GM18520 (cell line): Measurements from ENCODE around the gene CLASP1.
"Not testable (repeated sequence)": the region's sequence is repeated elsewhere in the genome, so short reads cannot be mapped to it uniquely, and the experiment has no call there.

Source experiments
- ATAC-seq: cut with Tn5 transposase; IDR thresholded peaks from one replicate; pipeline ENCODE4 v1.9.1; 2021; ENCODE audit not compliant: unreplicated experiment

The CLASP1 gene

DNA sequence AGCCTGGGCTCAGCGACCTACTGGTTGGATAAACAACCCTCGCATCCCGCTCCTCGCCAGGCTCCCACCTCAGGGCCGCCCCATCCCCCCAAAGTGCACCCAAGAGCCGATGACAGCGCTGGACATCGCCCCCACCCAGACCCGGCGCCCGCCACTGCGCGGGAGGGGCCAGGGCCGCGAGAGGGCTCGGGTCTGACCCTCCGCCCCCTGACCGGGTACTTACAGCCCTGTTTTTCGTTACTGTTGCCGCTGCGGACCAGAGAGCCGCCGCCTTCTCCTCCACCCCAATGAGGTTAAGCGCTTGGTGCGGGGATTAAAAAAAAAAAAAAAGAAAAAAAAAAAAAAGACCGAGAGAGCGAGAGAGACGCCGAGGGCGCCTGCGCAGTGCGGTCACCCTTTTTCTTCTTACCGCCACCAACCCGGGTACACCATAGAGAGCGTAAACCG lies at the start of gene CLASP1:
TSS of gene CLASP1 (minus strand) at position 314 of the 447 bp plus-strand sequence. CDS start 43,567 bp downstream, outside the sequence.
- ATAC-seq = no peak

DNA sequence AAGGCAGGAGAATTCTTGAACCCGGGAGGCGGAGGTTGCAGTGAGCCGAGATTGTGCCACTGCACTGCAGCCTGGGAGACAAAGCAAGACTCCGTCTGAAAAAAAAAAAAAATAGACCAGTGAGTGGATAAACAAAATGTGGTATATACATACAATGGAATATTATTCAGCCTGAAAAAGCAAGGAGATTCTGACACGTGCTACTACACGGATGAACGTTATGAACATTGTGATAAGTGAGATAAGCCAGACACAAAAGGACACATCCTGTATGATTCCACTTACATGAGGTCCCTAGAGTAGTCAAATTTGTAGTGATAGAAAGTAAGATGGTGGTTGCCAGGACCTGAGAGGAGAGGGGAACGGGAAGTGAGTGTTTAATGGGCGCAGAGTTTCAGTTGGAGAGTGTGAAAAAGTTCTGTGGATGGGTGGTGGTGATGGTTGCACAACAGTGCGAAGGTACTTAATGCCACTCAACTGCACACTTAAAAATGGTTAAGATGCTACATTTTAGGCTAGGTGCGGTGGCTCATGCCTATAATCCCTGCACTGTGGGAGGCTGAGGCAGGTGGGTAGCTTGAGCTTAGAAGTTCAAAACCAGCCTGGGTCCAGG lies 49.2 kb upstream of the CLASP1 start:
- ATAC-seq = no peak

DNA sequence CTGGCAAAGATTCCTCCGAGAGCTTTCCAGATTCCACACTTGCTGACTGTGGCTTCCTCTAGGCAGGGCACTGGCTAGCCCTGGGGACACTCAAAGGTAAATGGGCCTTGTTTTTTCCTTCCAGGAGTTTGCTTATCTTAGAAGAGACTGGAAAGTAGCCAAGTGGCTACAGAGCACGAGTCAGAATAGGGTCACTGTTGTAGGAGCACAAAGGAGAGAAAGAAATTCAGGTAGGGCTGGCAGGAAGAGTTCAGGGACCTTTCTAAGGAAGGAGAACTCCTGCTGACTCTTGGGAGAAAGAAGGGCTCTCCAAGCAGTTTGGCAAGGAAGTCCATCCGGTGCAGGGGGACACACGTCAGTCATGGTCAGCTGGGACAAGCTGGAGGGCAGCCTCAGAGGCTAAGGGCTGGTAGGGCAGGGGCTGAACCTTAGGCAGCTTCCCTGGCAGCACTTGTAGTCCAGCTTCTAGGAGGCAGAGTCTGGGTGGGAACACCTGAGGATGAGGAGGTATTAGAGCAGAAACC lies 47.9 kb upstream of the CLASP1 start:
- ATAC-seq = no peak

DNA sequence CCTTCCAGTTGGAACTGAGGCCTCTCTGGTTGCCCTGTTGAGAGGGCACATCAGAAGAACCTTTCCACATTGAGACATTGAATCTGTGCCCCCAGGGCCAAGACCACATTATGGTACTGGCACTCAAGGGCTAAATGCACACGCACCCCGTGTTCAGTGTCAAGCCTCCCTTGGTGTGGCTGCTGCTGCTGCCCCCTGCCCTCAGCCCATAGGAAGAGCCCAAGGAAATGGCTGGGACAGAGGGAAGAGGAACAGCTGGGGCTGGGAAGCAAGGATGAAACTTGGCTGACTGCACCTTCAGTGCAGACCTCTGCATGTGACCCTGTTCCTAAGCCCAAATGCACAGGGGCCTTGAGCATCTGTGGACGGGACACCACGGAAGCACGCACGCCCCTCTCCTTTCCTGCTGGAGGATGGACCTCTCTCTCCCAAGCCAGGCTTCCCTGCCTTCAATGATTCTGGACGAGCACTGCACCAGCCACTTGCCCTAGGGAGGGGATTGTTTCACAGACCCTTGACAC lies 47.2 kb upstream of the CLASP1 start:
- no peak for ATAC-seq

DNA sequence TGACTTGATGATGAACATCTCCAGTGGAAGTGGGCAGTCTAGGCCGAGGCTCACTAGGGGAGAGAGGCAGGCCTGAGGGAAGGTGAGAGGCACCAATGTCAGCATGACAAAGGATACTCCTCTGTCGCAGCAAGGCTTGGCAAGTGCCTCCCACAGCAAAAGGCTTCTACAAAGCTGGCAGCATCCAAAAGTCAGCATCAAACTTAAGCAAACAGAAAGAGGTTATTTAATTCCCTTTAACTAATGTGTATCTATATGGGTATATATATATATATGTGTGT lies 45.8 kb upstream of the CLASP1 start:
- ATAC-seq = no peak

DNA sequence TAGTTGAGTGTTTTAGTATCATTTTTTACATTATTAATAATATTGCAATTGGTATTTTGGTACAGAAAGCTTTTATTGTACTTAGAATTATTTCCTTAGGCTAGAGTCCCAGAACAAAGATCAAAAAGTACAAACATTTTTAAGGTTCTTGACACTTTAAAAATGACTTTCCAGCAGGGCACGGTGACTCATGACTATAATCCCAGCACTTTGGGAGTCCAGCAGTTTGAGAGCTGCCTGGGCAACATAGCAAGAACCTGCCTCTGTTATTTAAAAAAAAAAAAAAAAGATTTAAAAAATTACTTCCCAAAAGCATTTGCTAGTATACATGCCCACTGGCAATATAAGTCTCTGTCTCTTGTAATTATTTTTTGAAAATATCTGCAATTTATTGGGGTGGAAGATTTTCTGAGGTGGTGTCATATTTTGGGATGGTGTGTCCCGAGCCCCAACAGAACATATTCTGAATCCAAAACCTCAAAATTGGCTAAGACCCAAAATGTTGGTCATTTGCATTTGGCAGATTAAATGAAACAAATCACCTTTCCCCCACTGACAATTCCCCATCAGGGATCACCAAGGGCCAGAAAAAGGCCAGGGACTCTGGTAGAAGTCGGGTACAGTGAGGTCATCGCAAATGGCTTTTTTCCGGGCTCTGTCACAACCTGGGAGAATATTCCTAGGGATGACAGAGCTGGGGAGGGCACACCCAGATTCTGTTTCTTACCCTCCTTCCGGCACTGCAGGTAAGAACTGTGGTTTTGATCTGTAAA lies 45.3 kb upstream of the CLASP1 start:
- no peak for ATAC-seq

DNA sequence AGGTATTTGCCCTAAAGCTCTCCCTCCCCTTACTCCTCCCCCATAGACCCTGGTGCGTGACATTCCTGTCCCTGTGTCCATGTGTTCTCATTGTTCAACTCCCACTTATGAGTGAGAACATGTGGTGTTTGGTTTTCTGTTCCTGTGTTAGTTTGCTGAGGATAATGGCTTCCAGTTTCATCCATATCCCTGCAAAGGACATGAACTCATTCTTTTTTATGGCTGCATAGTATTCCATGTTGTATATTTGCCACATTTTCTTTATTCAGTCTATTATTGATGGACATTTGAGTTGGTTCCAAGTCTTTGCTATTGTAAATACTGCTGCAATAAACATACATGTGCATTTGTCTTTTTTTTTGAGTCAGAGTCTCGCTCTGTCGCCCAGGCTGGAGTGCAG lies 41.3 kb upstream of the CLASP1 start:
- ATAC-seq = not testable (repeated sequence)

DNA sequence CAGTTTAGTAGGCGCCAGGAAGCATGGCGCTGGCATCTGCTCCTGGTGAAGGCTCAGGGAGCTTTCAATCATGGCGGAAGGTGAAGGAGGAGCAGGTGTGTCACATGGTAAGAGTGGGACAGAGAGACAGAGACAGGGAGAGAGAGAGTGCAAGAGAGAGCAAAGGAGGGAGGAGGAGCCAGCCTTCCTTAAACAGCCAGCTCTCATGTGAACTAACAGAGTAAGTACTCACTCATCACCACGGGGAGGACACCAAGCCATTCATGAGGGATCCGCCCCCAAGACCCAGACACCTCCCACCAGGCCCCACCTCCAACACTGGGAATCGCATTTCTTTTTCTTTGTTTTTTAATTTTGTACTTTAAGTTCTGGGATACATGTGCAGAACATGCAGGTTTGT lies 40.8 kb upstream of the CLASP1 start:
- ATAC-seq = no peak

DNA sequence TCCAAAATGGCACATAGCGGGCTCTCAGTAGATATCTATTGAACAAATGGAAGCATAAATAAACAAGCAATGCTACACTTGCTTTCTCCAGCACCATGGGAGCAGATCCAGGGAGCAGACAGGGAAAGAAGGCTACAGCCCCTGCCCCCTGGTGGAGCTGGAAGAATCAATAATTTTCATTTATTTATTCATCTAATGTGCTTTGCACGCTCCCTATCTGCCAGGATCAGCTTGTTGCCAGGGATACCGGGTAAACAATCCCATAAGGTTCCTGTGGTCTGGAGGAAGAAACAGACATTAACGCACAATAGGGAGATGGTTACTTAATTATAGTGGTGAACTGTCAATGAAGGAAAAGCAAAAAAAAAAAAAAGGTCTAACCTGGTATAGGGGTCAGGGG lies 40.1 kb upstream of the CLASP1 start:
- ATAC-seq = no peak

DNA sequence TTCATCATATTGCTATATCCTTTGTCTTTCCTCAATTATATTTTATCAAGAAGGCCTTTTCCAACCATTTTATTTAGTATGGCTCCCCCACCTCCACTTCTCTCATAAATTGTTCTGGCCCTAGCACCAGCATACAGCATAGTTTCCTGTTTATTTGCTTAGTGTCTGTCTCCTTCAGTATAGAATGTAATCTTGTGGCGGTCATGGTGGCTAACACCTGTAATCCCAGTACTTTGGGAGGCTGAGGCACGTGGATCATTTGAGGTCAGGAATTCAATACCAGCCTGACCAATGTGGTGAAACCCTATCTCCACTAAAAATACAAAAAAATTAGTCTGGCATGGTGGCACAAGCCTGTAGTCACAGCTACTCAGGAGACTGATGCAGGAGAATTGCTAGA lies 39.6 kb upstream of the CLASP1 start:
- no peak for ATAC-seq

DNA sequence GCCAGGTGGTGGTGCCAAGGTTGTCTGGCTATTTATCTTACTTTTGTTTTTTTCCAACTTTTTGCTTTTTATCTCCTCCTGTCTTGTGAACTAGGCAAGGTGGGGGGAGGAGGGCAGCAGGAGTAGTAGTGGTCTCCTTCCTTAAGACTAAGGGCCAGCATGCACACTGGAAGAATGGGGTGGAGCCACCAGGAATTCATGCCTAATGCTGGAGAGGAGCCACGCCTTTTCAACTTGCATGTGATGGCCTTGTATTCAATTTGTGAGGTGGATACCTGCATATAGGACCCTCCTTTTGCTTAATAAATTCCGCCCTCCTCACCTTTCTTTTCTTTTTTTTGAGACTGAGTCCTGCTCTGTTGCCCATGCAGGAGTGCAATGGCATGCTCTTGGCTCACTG lies 37.6 kb upstream of the CLASP1 start:
- no peak for ATAC-seq

DNA sequence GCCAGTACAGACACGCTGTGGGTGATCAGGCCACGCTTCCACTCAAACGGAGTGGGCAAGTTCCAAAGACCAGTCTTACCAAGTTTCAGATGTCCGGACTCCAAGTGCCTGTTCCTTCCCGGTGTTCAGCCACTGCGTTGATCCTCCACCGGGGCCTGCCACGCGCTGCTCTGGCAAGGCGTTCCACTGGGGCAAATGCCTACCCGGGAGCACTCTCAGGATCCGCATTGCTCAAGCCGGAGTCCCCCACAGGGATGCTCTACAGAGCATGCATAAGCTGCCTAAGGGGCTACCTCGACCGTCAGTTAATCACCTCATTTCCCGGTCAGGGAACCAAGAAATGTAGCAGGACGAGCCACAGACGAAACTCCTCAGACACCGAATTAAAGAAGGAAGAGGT lies 37.0 kb upstream of the CLASP1 start:
- no peak for ATAC-seq

DNA sequence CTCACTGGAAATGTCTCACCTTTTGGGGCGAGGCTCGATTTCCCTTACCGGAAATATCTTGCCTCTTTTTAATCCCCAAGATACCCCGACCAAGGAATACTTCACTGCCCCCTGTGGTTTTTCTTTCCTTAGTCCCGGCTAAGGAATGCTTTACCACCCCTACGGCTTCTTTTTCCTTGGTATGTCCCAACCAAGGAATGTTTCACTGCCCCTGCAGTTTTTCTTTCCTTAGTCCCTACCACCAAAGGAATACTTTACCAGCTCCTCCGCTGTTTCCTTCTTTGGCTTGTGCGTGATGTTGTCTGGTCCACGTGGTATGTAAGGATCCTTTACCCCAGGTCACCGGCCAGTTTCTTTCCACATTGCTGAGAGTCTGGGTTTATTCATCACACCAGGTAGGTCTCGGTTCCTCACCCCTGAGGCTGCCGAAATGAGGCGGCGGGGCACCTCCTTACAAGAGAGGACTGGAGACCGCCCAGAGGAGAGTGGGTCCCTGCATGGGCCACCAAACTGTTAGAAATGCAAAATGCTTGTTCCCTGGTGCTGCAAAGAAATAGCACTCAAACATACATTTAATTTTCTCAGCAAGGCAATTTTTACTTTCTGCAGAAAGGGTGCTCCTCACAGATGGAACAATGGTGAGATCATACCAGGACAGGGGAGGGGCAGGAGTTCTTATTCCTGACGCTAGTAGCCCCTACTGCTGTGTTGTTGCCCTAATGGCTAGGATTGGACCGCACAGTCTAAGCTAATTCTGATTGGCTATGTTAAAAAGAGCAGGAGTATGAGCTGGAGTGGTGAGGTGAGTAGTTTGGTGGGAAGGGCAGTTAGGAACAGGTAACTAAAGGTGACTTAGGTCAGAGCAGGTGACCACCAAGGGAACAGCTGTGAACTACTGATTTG lies 33.4 kb upstream of the CLASP1 start:
- ATAC-seq = no peak

DNA sequence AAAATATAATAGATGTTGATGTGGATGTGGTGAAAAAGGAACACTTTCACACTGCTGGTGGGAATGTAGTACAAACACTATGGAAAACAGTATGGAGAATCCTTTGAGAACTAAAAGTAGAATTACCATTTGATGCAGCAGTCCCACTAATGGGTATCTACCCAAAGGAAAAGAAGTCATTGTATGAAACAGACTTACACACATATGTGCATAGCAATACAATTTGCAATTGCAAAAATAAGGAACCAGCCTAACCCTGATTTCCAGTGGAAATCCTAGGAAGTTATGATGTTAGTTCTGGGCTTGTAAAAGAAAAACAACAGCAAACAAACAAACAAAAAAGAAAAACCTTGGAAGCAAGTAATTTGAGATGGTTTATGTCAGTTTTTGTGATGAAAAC lies 28.6 kb upstream of the CLASP1 start:
- no peak for ATAC-seq

DNA sequence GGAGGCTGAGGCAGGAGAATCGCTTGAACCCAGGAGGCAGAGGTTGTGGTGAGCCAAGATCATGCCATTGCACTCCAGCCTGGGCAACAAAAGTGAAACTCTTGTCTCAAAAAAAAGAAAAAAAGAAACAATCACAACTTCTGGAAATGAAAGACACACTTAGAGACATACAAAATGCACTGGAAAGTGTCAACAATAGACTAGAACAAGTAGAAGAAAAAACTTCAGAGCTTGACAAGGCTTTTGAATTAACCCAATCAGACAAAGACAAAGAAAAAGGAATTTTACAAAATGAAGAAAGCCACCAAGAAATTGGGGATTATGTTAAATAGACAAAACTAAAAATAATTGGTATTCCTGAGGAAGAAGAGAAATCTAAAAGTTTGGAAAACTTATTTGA lies 22.4 kb upstream of the CLASP1 start:
- not testable (repeated sequence) for ATAC-seq

DNA sequence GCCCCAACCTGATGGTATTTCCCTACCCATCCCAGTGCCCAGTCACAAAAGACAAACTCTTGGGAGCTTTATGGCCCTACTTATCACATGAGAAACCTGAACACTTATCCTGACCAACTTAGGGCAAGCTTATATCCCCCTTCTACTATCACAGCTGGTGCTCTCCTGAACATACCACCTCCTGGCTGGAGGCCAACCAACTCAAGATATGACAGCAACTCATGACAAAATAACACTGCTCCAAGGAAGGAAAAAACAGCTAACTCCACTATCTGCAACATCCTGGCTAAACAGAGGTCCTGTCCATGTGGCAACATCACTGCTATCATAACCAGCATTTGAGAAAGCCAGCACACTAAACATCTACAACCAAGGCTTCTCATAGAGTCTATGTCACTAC lies 20.9 kb upstream of the CLASP1 start:
- no peak for ATAC-seq

DNA sequence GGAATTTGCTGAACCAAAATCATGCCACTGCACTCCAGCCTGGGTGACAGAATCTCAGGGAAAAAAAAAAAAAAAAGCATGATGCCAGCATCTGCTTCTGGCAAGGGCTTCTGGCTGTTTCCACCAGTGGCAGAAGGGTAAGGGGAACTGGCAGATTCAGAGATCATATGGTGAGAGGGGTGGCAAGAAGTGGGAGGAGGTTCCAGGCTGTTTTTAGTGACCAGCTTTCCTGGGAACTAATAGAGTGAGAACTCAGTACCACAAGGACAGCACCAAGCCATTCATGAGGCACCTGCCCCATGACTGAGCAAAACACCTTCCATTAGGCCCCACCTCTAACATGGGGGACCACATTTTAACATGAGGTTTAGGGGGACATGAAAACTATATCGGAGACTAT lies 18.4 kb upstream of the CLASP1 start:
- no peak for ATAC-seq

DNA sequence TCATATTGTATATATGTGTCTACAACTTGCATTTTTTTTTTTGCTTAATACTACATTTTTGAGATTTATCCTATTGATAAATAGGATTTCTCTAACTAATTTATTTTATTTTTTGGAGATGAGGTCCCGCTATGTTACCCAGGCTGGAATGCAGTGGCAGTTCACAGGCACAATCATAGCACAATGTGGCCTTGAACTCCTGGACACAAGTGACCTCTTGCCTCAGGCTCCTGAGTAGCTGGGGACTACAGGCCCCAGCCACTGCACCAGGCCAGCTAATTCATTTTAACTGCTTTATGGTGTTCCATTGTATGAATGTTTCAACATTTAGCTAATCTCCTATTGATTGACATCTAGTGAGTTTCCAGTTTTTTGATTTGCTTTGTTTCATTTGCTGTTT lies 16.8 kb upstream of the CLASP1 start:
- ATAC-seq = no peak

DNA sequence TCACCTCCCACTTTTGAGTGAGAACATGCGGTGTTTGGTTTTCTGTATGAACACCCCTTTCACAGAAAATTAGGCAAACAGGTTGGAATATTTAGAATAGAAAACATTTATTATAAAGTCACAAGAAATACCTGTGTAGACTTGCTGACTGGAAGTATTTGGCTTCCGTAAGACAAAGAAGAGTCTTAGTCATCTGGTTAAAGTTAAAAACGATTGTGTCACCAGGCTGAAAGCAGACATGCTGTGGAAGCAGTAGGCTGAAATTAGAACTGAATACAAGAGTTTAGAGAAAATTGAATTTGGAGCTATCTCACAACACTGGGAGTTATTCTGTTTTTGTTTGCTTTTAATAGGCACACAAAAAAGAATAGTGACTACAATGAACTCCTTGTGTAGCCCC lies 16.2 kb upstream of the CLASP1 start:
- ATAC-seq = no peak

DNA sequence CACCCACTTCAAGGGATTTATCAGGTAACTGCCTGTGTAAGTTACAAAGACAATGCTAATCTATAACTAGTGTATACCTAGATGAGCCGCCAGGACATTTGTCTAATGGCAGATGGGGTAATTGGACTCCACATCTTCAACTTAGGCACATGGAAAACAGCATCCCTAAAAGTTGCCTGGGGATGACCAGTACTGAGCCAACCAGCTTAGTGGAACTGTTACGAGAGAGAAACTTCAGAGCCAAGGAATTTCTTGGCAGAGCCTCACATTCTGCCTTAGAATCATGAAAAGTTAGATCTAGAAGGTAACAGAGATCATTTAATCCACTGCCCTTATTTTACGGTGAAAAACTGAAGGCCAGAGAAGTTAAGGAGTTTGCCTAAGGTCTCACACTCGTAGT lies 15.5 kb upstream of the CLASP1 start:
- ATAC-seq = no peak

DNA sequence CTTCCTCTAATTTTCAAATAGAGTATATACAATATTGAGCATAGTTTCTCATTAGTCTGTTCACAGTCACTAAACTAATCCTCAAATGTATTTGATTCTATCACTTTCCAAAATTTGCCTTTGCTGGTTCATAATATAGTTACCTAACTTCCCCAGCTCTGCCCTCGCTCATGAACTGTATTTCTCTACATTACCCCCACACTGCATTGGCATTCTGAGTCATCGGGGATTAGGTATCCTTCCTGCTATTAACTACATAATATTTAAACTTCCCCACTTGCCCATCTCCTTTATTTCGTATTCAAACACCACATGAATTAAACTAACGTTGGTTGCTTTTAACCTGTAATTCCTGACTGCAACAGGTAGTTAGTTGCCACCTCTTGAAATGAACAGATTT lies 14.8 kb upstream of the CLASP1 start:
- no peak for ATAC-seq

DNA sequence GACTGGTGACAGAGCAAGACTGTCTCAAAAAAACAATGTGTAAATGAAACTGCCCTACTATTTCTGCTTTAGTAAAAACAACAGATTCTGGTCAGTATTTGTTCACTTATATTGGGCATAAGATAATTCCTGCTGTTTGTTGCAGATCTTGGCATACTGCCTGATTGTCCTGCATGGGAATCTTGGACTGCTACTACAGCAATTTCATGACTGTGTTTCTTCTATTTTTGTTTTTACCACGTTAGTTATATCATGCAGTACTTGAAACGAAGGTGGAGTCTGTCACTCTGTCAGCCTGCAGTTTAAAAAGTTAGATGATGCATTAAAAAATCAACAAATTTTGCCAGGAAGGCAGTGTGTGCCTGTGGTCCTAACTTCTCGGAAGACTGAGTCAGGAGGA lies 14.2 kb upstream of the CLASP1 start:
- no peak for ATAC-seq
